Choroid plexus epithelial cell (primary cell): ENCODE data around the gene CRIP1.
A peak's percentile ranks its signal among the peaks of the same experiment; 100 is the strongest.

ENCODE experiments used
- DNase-seq: peaks from one replicate; pipeline ENCODE4 v3.0.0-alpha.2; 2010; ENCODE audit warnings: low read depth
- H3K4me3 ChIP-seq: 2 replicates; pipeline ENCODE4 v1.5.1; 2011; ENCODE audit warnings: low read depth, mild to moderate bottlenecking, control low read depth, low read length, moderate library complexity
- CTCF ChIP-seq: conservative IDR thresholded peaks from 2 replicates; pipeline ENCODE4 v1.5.1; 2011; ENCODE audit warnings: low read depth, mild to moderate bottlenecking, control low read depth, inconsistent platforms, low read length, moderate library complexity

CRIP1 gene

GRCh38 chr14:105488781-105489541 is 2.3 kb downstream of the CRIP1 start:
- no peak for TF ChIP-seq CTCF
- no peak overlapping the region for H3K4me3 ChIP-seq
- DNase-seq = no peak

GRCh38 chr14:105489542-105490266 is 3.0 kb downstream of the CRIP1 start:
- peak overlapping the region; percentile 65 for H3K4me3 ChIP-seq
- DNase-seq = peak; percentile 88
- TF ChIP-seq CTCF = peak; percentile 82

- peak overlapping the region; percentile 65 for H3K4me3 ChIP-seq
- no peak for TF ChIP-seq CTCF
- no peak for DNase-seq
Observed at GRCh38 chr14:105490267-105490571, 3.5 kb downstream of the CRIP1 start.

GRCh38 chr14:105490572-105491365 is 4.1 kb downstream of the CRIP1 start, which contains the start of gene TEDC1:
TEDC1 (plus strand) TSS chr14:105491246; CDS start chr14:105491376, 130 bp downstream.
- DNase-seq = peak; percentile 100
- H3K4me3 ChIP-seq = peak within 1 kb of the TSS; percentile 65
- TF ChIP-seq CTCF = peak; percentile 56

- H3K4me3 ChIP-seq = peak overlapping the region; percentile 65
- TF ChIP-seq CTCF = no peak
- DNase-seq = peak; percentile 34
Observed at GRCh38 chr14:105491366-105491973, 4.8 kb downstream of the CRIP1 start.

GRCh38 chr14:105492031-105492970 is 5.6 kb downstream of the CRIP1 start:
- no peak for TF ChIP-seq CTCF
- no peak for DNase-seq
- H3K4me3 ChIP-seq = no peak overlapping the region
